Measurements from ENCODE around the gene LYPD6.

GRCh38 chr2:149339324-149339723 is 8.9 kb downstream of the LYPD6 start:
- TF ChIP-seq SMARCE1 (IDR thresholded peaks at IDR 0.05) (no peak), ASH1L (IDR thresholded peaks at IDR 0.05; ENCODE audit: borderline replicate concordance, low read depth, partially characterized antibody) (no peak), FOXM1 (IDR thresholded peaks at IDR 0.05; ENCODE audit: low read depth) (no peak), FOXM1 (CRISPR knock-in tag; IDR thresholded peaks at IDR 0.05; ENCODE audit: low read depth) (no peak), PHF20 (IDR thresholded peaks at IDR 0.05; ENCODE audit: partially characterized antibody) (no peak), E2F6 (IDR thresholded peaks at IDR 0.05; ENCODE audit: borderline replicate concordance in 1 of 2, extremely low read depth in 1 of 2, insufficient read depth in 1 of 2, insufficient read length in 1 of 2, low read depth in 1 of 2, low read length in 1 of 2, poor library complexity in 1 of 2, severe bottlenecking in 1 of 2) (no peak), ARID3A (IDR thresholded peaks at IDR 0.05; ENCODE audit: borderline replicate concordance, low read depth, low read length) (no peak), POLR2A (conservative IDR thresholded peaks at IDR 0.05) (no peak), SREBF2 (CRISPR knock-in tag; IDR thresholded peaks at IDR 0.05) (no peak), MTA1 (IDR thresholded peaks at IDR 0.05; ENCODE audit: borderline replicate concordance) (no peak), BRCA1 (IDR thresholded peaks at IDR 0.05) (no peak), BRCA1 (CRISPR knock-in tag; IDR thresholded peaks at IDR 0.05) (no peak), HNRNPL (IDR thresholded peaks at IDR 0.05; ENCODE audit: low read depth, low read length) (no peak), JUNB (CRISPR knock-in tag; conservative IDR thresholded peaks at IDR 0.05) (no peak), ZNF512 (tag; IDR thresholded peaks at IDR 0.05) (no peak), HCFC1 (IDR thresholded peaks at IDR 0.05; ENCODE audit: low read depth, low read length) (no peak)
